Measurements from ENCODE around the gene SLC35C1.
"Not testable (repeated sequence)": the region's sequence is repeated elsewhere in the genome, so short reads cannot be mapped to it uniquely, and the experiment has no call there.

The SLC35C1 gene

DNA sequence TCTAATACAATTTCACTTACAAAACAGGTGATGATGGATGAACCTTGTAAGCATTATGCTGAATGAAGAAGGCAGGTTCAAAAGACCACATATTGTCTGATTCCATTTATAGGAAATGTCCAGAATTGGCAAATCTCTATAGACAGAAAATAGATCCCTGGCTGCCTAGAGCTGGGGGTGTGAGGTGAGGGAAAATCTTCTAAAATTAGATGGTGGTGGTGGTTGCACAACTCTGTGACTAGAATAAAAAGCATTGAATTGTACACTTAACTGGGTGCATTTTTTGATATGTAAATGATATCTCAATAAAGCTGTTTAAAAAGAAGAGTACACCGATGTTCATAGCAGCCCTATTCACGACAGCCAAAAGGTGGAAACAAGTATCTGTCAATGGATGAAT, 25.6 kb downstream of the SLC35C1 start:
- no peak for DNase-seq
- H3K4me1 Mint-ChIP-seq (ENCODE audit: low read depth in 2 of 2), result peaks cover 10 to 11% of the 10 kb centered on the region in 2 donors
- peaks cover 17 to 43% of the 10 kb centered on the region in 2 donors for H3K27me3 Mint-ChIP-seq
- ATAC-seq (replicated peaks), result no peak
- no peaks in the 10 kb centered on the region for H3K9me3 Mint-ChIP-seq
- H3K4me3 Mint-ChIP-seq, result no peak overlapping the region
- H3K27ac Mint-ChIP-seq, result no peak overlapping the region
- H3K36me3 Mint-ChIP-seq (ENCODE audit: insufficient read depth), result no peaks in the 10 kb centered on the region

DNA sequence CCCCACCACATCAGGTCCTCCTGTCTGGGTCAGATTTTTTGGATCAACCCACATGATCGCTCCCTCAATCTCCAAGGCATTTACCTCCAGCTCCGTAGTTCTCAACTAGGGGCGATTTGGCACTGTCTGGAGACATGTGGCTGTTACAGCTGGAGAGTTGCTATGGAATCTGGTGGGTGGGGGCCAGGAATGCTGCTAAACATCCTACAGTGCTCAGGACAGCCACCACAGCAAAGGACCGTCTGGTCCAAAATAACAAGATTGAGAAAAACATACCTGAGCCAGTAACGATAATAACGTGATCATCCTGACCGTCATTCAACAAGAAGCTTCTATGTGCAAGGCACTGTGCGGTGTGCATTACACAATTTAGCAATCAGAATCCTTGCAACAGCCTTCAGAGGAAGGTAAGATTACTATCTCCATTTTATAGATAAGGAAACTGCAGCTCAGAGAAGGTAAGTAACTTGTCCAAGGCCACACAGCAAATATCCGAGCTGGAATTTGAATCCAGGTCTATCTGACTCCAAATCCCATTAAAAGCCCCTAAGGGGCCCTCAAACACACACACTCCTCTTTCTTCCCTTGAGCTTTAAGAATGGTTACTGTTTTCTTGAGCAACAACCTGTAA, 28.0 kb downstream of the SLC35C1 start:
- no peaks in the 10 kb centered on the region for H3K36me3 Mint-ChIP-seq (ENCODE audit: insufficient read depth)
- peaks cover 10 to 11% of the 10 kb centered on the region in 2 donors for H3K4me1 Mint-ChIP-seq (ENCODE audit: low read depth in 2 of 2)
- peaks cover 1 to 20% of the 10 kb centered on the region in 2 donors for H3K27me3 Mint-ChIP-seq
- DNase-seq (no peak), ATAC-seq (replicated peaks) (no peak)
- H3K27ac Mint-ChIP-seq, result no peak overlapping the region
- no peak overlapping the region for H3K4me3 Mint-ChIP-seq
- no peaks in the 10 kb centered on the region for H3K9me3 Mint-ChIP-seq

DNA sequence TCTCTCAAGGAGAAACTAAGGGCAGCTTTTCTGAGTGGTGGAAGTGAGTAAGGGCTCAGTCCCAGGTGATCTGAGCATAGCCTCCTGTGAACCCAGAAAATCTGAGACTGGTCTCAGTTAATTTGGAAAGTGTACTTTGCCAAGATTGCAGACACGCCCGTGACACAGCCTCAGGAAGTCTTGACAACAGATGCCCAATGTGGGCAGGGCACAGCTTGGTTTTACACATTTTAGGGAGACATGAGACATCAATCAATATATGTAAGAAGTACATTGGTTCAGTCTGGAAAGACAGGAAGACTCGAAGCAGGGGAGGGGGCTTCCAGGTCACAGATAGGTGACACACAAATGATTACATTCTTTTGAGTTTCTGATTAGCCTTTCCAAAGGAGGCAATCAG, 28.8 kb downstream of the SLC35C1 start:
- Mint-ChIP-seq H3K9me3 (no peaks in the 10 kb centered on the region), H3K4me1 (ENCODE audit: low read depth in 2 of 2) (peaks cover 10 to 11% of the 10 kb centered on the region in 2 donors), H3K27ac (peak overlapping the region in 1 of 2 donors; percentile 8), H3K4me3 (no peak overlapping the region), H3K36me3 (ENCODE audit: insufficient read depth) (no peaks in the 10 kb centered on the region), H3K27me3 (peaks cover 0 to 11% of the 10 kb centered on the region in 2 donors)
- ATAC-seq (replicated peaks) (no peak), DNase-seq (no peak)

DNA sequence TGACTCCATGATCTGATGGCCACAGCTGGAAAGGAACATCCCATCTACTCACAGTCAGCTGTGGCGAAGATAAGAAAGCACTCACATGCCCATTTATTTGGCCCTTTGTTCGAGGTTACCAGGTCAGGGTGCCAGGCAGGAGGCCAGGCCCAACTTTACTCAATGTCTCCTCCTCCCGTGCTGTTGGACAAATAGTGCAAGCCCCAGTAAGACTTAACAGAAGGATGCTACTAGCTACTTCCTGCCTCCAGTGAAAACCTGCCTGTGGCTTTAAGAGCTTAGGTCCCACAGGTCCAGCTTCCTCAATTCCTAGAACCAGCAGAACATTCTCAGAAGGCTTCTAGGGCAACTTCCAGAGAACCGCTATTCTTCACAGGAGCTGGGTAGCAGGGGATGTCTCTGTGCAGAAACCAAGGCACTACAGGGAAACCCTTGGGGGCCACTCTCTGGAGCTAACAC, 29.4 kb downstream of the SLC35C1 start:
- Mint-ChIP-seq H3K9me3 (no peaks in the 10 kb centered on the region), H3K27me3 (peaks cover 0 to 9% of the 10 kb centered on the region in 2 donors), H3K27ac (peak overlapping the region in 1 of 2 donors; percentile 8), H3K36me3 (ENCODE audit: insufficient read depth) (no peaks in the 10 kb centered on the region), H3K4me1 (ENCODE audit: low read depth in 2 of 2) (peaks cover 10 to 11% of the 10 kb centered on the region in 2 donors), H3K4me3 (no peak overlapping the region)
- ATAC-seq (replicated peaks), result no peak
- DNase-seq, result no peak

DNA sequence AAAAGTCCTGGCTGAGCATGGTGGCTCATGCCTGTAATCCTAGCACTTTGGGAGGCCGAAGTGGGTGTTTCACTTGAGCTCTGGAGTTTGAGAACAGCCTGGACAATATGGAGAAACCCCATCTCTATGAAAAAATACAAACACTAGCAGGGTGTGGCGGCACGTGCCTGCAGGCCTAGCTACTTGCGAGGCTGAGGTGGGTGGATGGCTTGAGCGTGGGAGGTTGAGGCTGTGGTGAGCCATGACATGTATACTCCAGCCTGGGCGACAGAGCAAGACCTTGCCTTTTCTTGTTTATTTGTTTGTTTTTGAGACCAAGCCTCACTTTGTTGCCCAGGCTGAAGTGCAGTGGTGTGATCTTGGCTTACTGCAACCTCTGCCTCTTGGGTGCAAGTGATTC, 34.3 kb downstream of the SLC35C1 start:
- peaks cover 0 to 4% of the 10 kb centered on the region in 2 donors for H3K27me3 Mint-ChIP-seq
- ATAC-seq (replicated peaks), result no peak
- no peak overlapping the region for H3K27ac Mint-ChIP-seq
- DNase-seq, result no peak
- H3K4me3 Mint-ChIP-seq, result no peak overlapping the region
- peaks cover 14% of the 10 kb centered on the region for H3K36me3 Mint-ChIP-seq (ENCODE audit: insufficient read depth)
- H3K9me3 Mint-ChIP-seq, result no peaks in the 10 kb centered on the region
- H3K4me1 Mint-ChIP-seq (ENCODE audit: low read depth in 2 of 2), result peaks cover 10 to 13% of the 10 kb centered on the region in 2 donors

DNA sequence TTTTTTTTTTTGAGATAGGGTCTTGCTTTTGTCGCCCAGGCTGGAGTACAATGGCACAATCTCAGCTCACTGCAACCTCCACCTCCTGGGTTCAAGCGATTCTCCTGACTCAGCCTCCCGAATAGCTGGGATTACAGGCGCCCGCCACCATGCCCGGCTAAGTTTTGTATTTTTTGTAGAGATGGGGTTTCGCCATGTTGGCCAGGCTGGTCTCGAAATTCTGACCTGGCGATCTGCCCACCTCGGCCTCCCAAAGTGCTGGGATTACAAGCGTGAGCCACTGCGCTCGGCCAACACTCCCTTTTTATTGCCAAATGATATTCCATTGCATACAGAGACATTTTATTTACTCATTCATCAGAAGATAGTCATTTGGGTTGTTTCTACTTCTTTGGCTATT, 35.3 kb downstream of the SLC35C1 start:
- H3K27ac Mint-ChIP-seq; DNase-seq; H3K4me3 Mint-ChIP-seq; H3K4me1 Mint-ChIP-seq (ENCODE audit: low read depth in 2 of 2); ATAC-seq (replicated peaks); H3K27me3 Mint-ChIP-seq; H3K9me3 Mint-ChIP-seq: not testable (repeated sequence)
- peaks cover 14% of the 10 kb centered on the region for H3K36me3 Mint-ChIP-seq (ENCODE audit: insufficient read depth)

DNA sequence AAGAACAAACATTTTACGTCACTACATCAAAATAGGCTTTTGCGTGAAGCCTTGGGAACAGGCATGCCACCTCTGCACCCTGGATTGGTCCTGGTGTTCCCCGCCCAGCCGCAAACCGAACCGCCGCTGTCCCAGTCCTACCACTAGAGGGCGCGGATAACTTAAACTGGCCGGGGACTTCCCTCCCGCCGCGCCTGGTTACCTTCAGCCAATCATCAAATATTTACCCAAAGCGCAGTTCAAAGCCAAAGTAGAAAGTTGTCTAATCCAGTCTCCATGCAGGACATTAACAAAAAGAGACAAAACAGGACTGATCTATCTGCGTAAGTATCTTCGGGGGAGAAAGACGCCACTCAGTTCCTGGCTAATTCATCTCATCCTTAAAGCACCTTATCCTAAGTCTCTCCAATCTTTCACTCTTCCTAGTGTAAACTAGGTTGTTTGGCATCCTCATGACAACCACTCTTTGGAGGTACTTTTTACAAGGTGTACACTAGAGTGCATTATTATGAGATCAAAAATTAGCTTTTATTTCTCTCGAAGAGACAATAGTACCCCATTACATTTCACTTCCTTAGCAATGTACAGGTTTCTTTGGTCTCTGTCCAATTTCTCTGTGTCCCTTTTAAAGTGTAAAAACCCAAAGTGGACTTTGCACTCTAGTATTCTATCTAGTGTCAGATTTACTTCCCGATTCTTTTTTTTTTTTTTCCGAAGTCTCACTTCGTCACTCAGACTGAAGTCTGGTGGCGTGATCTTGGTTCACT, 38.4 kb downstream of the SLC35C1 start:
- no peaks in the 10 kb centered on the region for H3K9me3 Mint-ChIP-seq
- peak; percentile 47 for ATAC-seq (replicated peaks)
- H3K36me3 Mint-ChIP-seq (ENCODE audit: insufficient read depth), result peaks cover 28% of the 10 kb centered on the region
- peaks cover 4 to 7% of the 10 kb centered on the region in 2 donors for H3K27me3 Mint-ChIP-seq
- peaks cover 16 to 22% of the 10 kb centered on the region in 2 donors for H3K4me1 Mint-ChIP-seq (ENCODE audit: low read depth in 2 of 2)
- H3K27ac Mint-ChIP-seq, result peak overlapping the region; percentile 91 to 97
- H3K4me3 Mint-ChIP-seq, result peak overlapping the region in 1 of 2 donors; percentile 47
- DNase-seq, result peak; percentile 91 to 93 (median 92)

DNA sequence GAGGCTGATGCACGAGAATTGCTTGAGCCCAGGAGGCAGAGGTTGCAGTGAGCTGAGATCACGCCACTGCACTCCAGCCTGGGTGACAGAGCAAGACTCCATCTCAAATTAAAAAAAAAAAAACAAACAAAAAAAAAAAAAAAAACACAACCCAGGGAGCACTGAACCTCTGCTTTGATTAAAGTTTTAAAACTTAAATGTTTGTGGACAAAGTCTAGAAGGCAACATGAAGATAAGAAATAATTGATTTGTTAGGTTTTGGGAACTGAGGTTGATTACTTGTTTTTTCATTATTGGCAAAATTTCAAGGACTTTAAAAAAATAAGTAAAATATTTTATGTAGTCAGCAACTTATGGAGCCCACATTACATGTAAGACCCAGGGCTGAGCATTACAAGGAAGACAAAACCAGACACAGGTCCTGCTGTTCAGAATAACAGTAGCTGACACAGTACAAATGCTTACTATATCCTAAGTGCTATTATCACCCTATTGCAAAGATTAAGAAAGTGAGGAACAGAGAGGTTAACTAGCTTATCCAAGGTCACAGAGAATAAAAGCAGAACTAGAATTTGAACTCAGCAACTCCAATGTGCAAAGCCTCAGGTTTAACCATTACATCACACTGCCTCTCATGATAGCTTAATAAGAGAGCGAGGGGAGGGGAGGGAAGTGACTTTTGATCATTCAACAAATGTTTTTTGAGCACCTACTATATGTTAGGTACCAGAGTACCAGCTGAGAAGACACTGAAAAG, 40.1 kb downstream of the SLC35C1 start:
- DNase-seq, result no peak
- Mint-ChIP-seq H3K4me3 (no peak overlapping the region), H3K9me3 (no peaks in the 10 kb centered on the region), H3K27ac (peak overlapping the region; percentile 91 to 97), H3K27me3 (peaks cover 4 to 7% of the 10 kb centered on the region in 2 donors), H3K36me3 (ENCODE audit: insufficient read depth) (peaks cover 34% of the 10 kb centered on the region), H3K4me1 (ENCODE audit: low read depth in 2 of 2) (peaks cover 28 to 32% of the 10 kb centered on the region in 2 donors)
- no peak for ATAC-seq (replicated peaks)

DNA sequence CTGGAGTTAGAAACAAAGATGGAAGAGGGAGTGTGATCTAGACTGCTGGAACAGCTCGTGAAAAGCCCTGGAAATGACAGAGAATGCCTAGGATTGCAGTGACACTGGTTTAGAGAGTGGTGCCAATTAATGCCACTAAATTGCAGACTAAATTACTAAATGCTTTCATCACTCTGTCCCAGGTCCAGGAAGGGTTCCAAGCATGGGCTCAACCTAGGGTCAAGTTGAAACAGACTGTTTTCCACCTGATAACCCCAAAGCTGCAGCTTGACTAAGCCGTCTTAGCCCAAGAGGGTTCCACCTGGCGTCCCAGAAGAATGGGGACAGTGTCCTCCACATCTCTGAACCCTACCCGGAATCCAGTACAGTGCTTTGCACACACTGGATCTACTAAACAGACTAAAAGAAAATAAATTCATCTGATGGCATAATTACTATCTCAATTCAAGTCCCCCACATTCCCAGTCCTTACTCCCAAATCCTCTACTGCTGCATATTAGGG, 41.3 kb downstream of the SLC35C1 start:
- ATAC-seq (replicated peaks), result no peak
- Mint-ChIP-seq H3K36me3 (ENCODE audit: insufficient read depth) (peaks cover 38% of the 10 kb centered on the region), H3K9me3 (no peaks in the 10 kb centered on the region), H3K4me3 (peak overlapping the region; percentile 83 to 87), H3K27me3 (peaks cover 0 to 7% of the 10 kb centered on the region in 2 donors), H3K4me1 (ENCODE audit: low read depth in 2 of 2) (peaks cover 35 to 41% of the 10 kb centered on the region in 2 donors), H3K27ac (peak overlapping the region; percentile 91 to 97)
- DNase-seq, result no peak

DNA sequence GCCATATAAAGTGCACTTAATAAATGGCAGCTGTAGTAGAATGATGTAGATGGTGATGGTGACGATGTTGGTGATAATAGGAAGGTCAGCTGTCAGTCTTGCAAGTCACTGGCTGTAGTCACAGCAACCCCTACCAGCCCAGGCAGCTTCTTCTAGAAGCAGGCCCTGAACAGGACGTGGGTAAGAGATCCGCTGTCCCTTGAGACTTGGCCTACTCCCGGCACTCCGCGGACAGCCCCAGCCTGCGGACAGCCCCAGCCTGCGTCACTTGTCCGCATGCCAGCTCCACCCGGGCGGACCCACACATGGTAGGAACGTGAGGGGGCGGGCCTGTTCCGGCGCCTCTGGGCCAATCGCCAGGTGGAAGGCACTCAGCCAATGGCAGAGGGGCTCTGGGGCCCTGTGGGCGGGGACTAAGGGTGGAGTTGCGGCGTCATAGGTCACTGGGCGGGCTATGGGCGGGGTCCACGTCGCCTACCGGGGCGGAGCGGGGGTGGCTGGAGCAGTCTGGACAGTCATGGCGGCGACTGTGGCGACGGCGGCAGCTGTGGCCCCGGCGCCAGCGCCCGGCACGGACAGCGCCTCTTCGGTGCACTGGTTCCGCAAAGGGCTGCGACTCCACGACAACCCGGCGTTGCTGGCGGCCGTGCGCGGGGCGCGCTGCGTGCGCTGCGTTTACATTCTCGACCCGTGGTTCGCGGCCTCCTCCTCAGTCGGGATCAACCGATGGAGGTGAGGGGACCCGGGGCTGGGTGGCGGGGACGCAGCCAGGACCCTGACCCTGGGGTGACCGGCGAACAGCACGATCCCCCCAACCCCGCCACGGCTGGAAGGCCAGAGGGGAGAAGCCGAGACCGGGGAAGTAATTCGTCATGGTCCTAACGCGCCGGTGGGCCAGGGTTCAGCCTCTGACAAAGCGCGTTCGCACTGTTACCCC, 42.3 kb downstream of the SLC35C1 start, which contains the start of gene CRY2:
CRY2 (plus strand) TSS at position 502 of the 937 bp plus-strand sequence; CDS start at position 518, 16 bp downstream.
- Mint-ChIP-seq H3K4me3 (peak within 1 kb of the TSS; percentile 83 to 87), H3K27ac (peak within 1 kb of the TSS; percentile 91 to 97), H3K36me3 (ENCODE audit: insufficient read depth) (peaks cover 39% of the 10 kb centered on the region), H3K27me3 (peaks cover 0 to 7% of the 10 kb centered on the region in 2 donors), H3K9me3 (no peaks in the 10 kb centered on the region), H3K4me1 (ENCODE audit: low read depth in 2 of 2) (peaks cover 40 to 43% of the 10 kb centered on the region in 2 donors)
- ATAC-seq (replicated peaks) (peak; percentile 77), DNase-seq (peak; percentile 99)

DNA sequence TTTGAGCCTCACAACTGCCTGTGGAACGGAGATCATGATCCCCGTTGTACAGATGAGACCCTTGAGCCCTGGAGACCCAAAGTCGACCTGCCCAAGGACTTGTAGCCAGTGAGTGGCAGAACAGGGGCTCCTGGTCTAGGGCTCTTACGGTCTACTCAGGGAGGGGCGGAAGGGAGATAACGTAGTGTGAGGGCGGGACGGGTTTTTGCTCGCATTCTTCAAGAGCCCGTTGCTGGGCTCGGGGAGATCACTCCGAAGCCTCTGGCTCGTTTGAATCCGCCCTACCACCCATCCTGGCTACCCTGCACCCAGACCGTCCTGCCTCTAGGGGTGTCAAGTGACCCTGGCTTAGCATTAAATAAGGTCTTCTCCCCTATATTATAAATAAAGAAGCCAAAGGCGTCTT, 43.0 kb downstream of the SLC35C1 start:
- H3K9me3 Mint-ChIP-seq, result no peaks in the 10 kb centered on the region
- ATAC-seq (replicated peaks) (peak; percentile 14), DNase-seq (peak; percentile 32 to 54 (median 37))
- peaks cover 0 to 7% of the 10 kb centered on the region in 2 donors for H3K27me3 Mint-ChIP-seq
- H3K4me3 Mint-ChIP-seq, result peak overlapping the region; percentile 83 to 87
- H3K27ac Mint-ChIP-seq, result peak overlapping the region; percentile 91 to 97
- peaks cover 38 to 43% of the 10 kb centered on the region in 2 donors for H3K4me1 Mint-ChIP-seq (ENCODE audit: low read depth in 2 of 2)
- H3K36me3 Mint-ChIP-seq (ENCODE audit: insufficient read depth), result peaks cover 35% of the 10 kb centered on the region

DNA sequence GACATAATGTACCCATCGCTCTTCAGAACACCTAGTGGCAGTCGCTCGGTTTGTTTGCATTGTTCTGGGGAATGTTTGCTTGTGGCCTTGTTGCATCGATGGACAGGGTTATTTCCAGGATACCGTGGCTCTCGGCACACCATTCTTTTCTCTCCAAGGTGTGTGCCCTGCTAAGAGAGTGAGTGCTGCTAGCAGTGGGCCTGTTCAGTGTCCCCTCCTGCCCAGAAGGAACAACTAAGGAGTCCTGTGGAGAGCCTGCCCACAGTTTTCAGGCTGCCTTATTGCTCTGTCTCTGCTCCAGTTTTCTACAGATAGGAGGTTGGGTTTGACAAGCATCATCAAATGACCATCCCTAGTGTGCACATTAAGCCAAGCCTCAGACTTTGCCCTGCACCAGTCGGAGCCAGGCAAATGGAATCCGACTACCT, 43.7 kb downstream of the SLC35C1 start:
- no peak for ATAC-seq (replicated peaks)
- peaks cover 27% of the 10 kb centered on the region for H3K36me3 Mint-ChIP-seq (ENCODE audit: insufficient read depth)

More for the DNA sequence above, 43.7 kb downstream of the SLC35C1 start:
- H3K4me1 Mint-ChIP-seq (ENCODE audit: low read depth in 2 of 2), result peaks cover 34 to 36% of the 10 kb centered on the region in 2 donors
- peaks cover 0 to 7% of the 10 kb centered on the region in 2 donors for H3K27me3 Mint-ChIP-seq
- DNase-seq, result no peak
- H3K27ac Mint-ChIP-seq, result peak overlapping the region in 1 of 2 donors; percentile 97
- no peaks in the 10 kb centered on the region for H3K9me3 Mint-ChIP-seq
- H3K4me3 Mint-ChIP-seq, result peak overlapping the region; percentile 83 to 87
